LNCaP clone FGC (cell line): ENCODE data around the gene RNFT2.
"Not testable (repeated sequence)": the region's sequence is repeated elsewhere in the genome, so short reads cannot be mapped to it uniquely, and the experiment has no call there.

Experiments
- DNase-seq: peaks from one replicate; pipeline ENCODE4 v3.0.0-alpha.2; 2011; ENCODE audit warnings: low read depth
- H3K4me3 ChIP-seq: 2 replicates; pipeline ENCODE4 v1.5.1; 2011; ENCODE audit warnings: mild to moderate bottlenecking, low read depth, low read length, control low read depth
- TF ChIP-seq, protein P1 (sequence below): IDR thresholded peaks from 2 replicates; pipeline ENCODE4 v1.5.1; 2012; ENCODE audit warnings: mild to moderate bottlenecking; ENCODE audit not compliant: control insufficient read depth, insufficient read depth; ENCODE audit errors: extremely low read depth

The RNFT2 gene

GRCh38 chr12:116734156-116734768, 3.9 kb upstream of the RNFT2 start:
- TF ChIP-seq, protein P1, sequence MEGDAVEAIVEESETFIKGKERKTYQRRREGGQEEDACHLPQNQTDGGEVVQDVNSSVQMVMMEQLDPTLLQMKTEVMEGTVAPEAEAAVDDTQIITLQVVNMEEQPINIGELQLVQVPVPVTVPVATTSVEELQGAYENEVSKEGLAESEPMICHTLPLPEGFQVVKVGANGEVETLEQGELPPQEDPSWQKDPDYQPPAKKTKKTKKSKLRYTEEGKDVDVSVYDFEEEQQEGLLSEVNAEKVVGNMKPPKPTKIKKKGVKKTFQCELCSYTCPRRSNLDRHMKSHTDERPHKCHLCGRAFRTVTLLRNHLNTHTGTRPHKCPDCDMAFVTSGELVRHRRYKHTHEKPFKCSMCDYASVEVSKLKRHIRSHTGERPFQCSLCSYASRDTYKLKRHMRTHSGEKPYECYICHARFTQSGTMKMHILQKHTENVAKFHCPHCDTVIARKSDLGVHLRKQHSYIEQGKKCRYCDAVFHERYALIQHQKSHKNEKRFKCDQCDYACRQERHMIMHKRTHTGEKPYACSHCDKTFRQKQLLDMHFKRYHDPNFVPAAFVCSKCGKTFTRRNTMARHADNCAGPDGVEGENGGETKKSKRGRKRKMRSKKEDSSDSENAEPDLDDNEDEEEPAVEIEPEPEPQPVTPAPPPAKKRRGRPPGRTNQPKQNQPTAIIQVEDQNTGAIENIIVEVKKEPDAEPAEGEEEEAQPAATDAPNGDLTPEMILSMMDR: no peak
- peak; percentile 86 for DNase-seq
- no peak overlapping the region for H3K4me3 ChIP-seq

- no peak overlapping the region for H3K4me3 ChIP-seq
- no peak for DNase-seq
- TF ChIP-seq, protein P1: no peak
Observed at GRCh38 chr12:116735084-116735483, 3.0 kb upstream of the RNFT2 start.

GRCh38 chr12:116735951-116736599, 2.0 kb upstream of the RNFT2 start:
- TF ChIP-seq, protein P1: no peak
- peak; percentile 73 for DNase-seq
- H3K4me3 ChIP-seq: peak overlapping the region; percentile 66

DNA sequence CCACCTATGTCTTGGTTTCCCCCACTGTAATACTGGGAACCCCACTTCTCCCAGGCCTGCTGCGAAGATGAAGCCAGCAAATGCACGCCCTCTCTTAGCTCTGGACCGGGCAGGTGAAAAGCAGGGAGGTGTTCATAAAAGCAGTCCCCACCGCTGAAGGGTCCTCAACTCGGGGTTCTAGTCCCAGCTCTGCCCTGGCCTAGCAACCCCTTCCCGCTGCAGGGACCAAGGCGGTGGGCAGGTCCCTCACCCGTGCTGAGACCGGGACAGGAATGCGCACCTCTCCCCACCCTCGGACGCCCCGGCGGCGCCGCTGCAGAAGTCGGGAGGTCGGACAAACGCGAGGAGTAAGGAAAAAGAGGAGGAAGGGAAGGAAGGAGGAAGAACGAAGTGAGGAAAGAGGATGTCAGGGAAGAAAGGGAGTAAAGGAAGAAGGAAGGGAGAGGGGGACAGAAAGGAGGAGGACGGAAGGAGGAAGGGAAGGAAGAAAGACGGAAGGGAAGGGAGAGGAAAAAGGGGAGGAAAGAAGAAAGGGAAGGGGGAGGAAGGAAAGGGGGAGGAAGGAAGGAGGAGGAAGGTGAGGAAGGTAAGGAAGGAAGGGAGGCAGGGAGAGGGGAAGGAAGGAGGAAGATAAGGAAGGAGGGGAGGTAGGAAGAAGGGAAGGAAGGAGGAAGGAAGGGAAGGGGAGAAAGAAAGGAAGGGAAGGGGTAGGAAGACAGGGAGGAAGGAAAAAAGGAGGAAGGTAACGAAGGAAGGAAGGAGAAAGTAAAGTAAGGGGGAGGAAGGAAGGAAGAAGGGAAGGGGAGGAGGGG, 947 bp upstream of the RNFT2 start:
- DNase-seq: no peak
- TF ChIP-seq, protein P1: no peak
- peak overlapping the region; percentile 66 for H3K4me3 ChIP-seq

DNA sequence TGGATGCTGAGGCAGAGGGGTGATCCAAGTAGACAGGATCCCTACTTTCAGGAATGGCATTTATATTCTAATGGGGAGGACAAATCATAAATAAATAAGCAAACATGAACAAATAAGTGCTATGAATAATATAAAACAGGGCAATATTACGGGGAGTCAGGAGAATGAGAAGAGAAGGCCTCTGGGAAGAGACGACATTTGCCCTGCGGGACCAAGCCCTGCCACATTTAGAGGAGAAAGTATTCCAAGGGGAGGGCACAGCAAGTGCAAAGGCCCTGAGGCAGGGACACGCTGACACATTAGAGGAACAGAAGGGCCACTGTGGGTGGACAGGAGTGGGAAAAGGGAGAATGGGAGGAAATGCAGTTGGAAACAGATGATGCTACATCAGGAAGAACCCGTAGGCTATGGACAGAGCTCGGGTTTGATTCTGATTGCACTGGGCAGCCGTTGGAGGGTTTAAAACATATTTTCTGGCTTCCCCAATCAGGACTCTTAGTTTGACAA, 1.3 kb downstream of the RNFT2 start:
- H3K4me3 ChIP-seq: no peak overlapping the region
- TF ChIP-seq, protein P1: no peak
- no peak for DNase-seq

DNA sequence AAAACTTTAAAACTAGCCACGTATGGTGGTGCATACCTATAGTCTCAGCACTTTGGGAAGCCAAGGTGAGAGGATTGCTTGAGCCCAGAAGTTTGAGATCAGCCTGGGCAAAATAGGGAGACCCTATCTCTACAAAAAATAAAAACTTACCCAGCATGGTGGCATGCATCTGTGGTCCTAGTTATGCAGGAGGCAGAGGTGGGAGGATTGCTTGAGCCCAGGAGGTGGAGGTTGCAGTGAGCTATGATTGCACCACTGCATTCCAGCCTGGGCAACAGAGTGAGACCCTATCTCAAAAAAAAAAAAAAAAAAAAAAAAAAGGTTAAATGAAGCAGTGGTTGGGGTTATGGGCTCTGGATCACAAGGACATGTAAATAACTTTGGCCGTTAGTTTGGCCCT, 4.7 kb downstream of the RNFT2 start:
- H3K4me3 ChIP-seq: not testable (repeated sequence)

DNA sequence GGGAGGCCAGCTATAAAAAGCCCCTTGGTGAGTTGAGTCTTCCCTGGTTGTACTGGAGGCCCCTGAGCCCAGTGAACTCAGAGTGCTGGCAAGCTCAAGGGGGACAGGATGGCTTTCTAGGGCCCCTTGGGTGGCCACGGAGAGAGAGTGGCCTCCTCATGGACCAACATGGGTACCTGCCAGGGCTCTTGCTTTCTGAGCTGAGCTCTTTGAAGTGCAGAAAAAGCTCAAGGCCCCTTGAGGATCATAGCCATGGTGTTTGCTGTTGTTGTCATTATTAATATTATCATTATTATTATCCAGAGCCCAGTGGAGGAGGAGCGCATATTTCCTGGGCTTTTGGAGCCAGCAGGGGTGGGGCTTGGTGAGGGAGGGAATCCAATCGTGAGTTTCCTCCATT, 6.7 kb downstream of the RNFT2 start:
- no peak overlapping the region for H3K4me3 ChIP-seq
- no peak for DNase-seq
- TF ChIP-seq, protein P1: no peak

More for the DNA sequence above, 4.7 kb downstream of the RNFT2 start:
- not testable (repeated sequence) for DNase-seq
